ENCODE measurements around the gene ZNF74. TPM values are rescaled to one million over a fixed set of nuclear protein-coding genes. Genes with fewer than 3 reads are reported as not detected.

Gene ZNF74
- total RNA-seq: 8.8 and 11.3 TPM in 2 replicates

DNA sequence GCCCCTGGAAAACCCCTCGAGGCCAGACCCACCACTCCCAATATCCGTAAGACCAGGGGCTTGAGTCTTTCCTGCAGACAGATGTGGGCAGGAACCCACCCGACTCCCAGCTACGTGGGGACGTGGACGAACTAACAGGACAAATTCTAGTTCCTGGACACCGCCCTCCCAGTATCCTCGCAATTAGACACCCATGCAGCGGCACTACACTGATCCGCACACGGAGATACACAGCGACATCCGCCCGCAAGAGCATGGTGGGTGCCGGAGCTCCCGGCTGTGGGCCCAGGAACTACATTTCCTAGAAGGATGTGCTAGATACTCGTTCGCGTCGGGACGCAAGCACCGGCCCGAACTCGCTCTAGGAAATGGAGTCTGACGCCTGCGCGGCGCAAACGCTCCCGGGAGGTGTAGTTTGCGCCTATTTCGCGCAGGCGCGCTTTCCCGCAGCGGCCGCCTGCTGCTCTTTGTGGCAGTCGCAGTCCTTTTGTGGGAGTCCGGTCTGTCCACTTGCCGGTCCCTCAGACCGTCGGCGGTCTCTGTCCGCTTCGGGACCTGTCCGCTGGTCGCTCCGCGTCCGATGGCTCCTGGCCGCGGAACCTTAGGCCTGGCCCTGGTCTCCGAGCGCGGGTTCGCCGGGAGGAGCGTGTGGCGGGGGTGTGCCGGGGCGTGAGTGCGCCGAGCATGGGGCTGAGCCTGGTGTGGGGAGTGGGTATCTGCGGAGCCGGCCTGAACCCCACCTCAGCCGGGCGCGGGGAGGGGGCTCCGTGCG, at the start of gene ZNF74:
TSS of gene ZNF74 (plus strand) at position 447 of the 772 bp plus-strand sequence. CDS start 478 bp downstream, outside the sequence.

GRCh38 chr22:20437613-20438426, 43.9 kb downstream of the ZNF74 start, which contains the start of gene SCARF2:
SCARF2 (minus strand) TSS chr22:20437825; CDS start chr22:20437754, 71 bp downstream.

Small RNAs within 50 kb of the gene (small RNA-seq; reads per million reads assigned to genes)
- gene RNU6-225P: not detected

Other genes with a start within 250 kb of the ZNF74 start
- gene CCDC188, start 243.1 kb upstream of the ZNF74 start, total RNA-seq: 6.9 and 7.0 TPM in 2 replicates
- gene RTN4R, start 125.8 kb upstream of the ZNF74 start, total RNA-seq: 0.27 and 1.1 TPM in 2 replicates
- 33.4 and 34.7 TPM in 2 replicates for gene DGCR6L, start 74.1 kb upstream of the ZNF74 start, total RNA-seq
- gene SCARF2, start 43.7 kb downstream of the ZNF74 start, total RNA-seq: 13.8 and 20.9 TPM in 2 replicates
- 10.5 and 20.2 TPM in 2 replicates for gene KLHL22, start 101.6 kb downstream of the ZNF74 start, total RNA-seq
- 40.7 and 60.5 TPM in 2 replicates for gene MED15, start 113.5 kb downstream of the ZNF74 start, total RNA-seq

Data from thoracic aorta endothelial cell (primary cell).